Neural crest cell (in vitro differentiated cells): Measurements from ENCODE around the gene AXIN1. TPM values are rescaled to one million over a fixed set of nuclear protein-coding genes. Genes with fewer than 3 reads are reported as not detected.
"Not testable (repeated sequence)": the region's sequence is repeated elsewhere in the genome, so short reads cannot be mapped to it uniquely, and the experiment has no call there.

Source experiments
- DNase-seq: peaks from one replicate; pipeline ENCODE4 v3.0.0; 2021; ENCODE audit warnings: low read depth, mixed read lengths, low spot score
- H3K27ac Mint-ChIP-seq: one replicate; pipeline ENCODE4 v1.8.0; 2021; ENCODE audit warnings: mild to moderate bottlenecking, mixed read lengths; ENCODE audit not compliant: unreplicated experiment
- H3K27me3 Mint-ChIP-seq: 2 replicates; pipeline ENCODE4 v1.8.0; 2021; ENCODE audit warnings: low read depth, mild to moderate bottlenecking, mixed read lengths
- H3K36me3 Mint-ChIP-seq: 2 replicates; pipeline ENCODE4 v1.8.0; 2021; ENCODE audit warnings: low read depth, mild to moderate bottlenecking, mixed read lengths
- H3K4me1 Mint-ChIP-seq: 2 replicates; pipeline ENCODE4 v1.8.0; 2021; ENCODE audit warnings: mixed read lengths
- H3K4me3 Mint-ChIP-seq: one replicate; pipeline ENCODE4 v1.8.0; 2021; ENCODE audit warnings: mild to moderate bottlenecking, mixed read lengths
- H3K9me3 Mint-ChIP-seq: 2 replicates; pipeline ENCODE4 v1.8.0; 2021; ENCODE audit warnings: mixed read lengths
- total RNA-seq: library from RNA; stranded (reverse); gene quantifications from 2 replicates; pipeline ENCODE4 v1.2.1, GENCODE V29; 2021
- TF ChIP-seq, protein P1 (sequence below): fragments of 200-600 bp; sonication (generic); conservative IDR thresholded peaks from 2 replicates; pipeline ENCODE4 v1.5.0; 2021; ENCODE audit warnings: antibody characterized with exemption, mild to moderate bottlenecking

Gene AXIN1
- total RNA-seq, 1 donor from 2014 or later: 38.2 TPM

- H3K36me3 Mint-ChIP-seq: peaks cover 3% of the 10 kb centered on the region
- peaks cover 31% of the 10 kb centered on the region for H3K4me1 Mint-ChIP-seq
- H3K9me3 Mint-ChIP-seq: no peaks in the 10 kb centered on the region
- no peak for DNase-seq
- no peak overlapping the region for H3K27ac Mint-ChIP-seq
- TF ChIP-seq, protein P1, sequence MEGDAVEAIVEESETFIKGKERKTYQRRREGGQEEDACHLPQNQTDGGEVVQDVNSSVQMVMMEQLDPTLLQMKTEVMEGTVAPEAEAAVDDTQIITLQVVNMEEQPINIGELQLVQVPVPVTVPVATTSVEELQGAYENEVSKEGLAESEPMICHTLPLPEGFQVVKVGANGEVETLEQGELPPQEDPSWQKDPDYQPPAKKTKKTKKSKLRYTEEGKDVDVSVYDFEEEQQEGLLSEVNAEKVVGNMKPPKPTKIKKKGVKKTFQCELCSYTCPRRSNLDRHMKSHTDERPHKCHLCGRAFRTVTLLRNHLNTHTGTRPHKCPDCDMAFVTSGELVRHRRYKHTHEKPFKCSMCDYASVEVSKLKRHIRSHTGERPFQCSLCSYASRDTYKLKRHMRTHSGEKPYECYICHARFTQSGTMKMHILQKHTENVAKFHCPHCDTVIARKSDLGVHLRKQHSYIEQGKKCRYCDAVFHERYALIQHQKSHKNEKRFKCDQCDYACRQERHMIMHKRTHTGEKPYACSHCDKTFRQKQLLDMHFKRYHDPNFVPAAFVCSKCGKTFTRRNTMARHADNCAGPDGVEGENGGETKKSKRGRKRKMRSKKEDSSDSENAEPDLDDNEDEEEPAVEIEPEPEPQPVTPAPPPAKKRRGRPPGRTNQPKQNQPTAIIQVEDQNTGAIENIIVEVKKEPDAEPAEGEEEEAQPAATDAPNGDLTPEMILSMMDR: no peak
- no peaks in the 10 kb centered on the region for H3K27me3 Mint-ChIP-seq
- no peak overlapping the region for H3K4me3 Mint-ChIP-seq
Observed at GRCh38 chr16:333406-334094, 19.0 kb downstream of the AXIN1 start.

- H3K9me3 Mint-ChIP-seq, H3K27ac Mint-ChIP-seq, H3K27me3 Mint-ChIP-seq, DNase-seq, H3K36me3 Mint-ChIP-seq, H3K4me3 Mint-ChIP-seq: not testable (repeated sequence)
- peaks cover 37% of the 10 kb centered on the region for H3K4me1 Mint-ChIP-seq
Observed at GRCh38 chr16:331181-331814, 21.2 kb downstream of the AXIN1 start.

DNA sequence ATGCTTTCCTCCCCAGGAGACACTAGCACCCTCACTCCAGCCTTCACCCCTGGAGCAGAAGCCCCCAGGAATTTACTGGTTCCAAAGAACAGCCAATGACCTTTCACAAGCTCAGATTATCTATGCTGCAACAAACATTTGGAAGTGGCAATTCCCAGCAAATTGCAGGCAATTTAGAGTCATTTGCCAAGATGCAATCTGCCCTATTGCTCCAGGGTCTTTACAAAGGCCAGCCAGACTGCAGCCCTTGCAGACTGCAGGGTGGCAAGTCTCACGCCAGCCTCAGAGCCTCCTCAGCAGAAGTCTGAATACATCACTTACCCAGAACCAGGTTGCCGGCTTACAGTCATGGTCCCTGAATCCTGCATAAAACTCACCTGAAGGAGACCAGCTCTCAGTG, 21.8 kb downstream of the AXIN1 start:
- no peak for DNase-seq
- Mint-ChIP-seq H3K36me3 (peaks cover 3% of the 10 kb centered on the region), H3K4me1 (peaks cover 36% of the 10 kb centered on the region), H3K9me3 (no peaks in the 10 kb centered on the region), H3K4me3 (no peak overlapping the region), H3K27me3 (no peaks in the 10 kb centered on the region), H3K27ac (no peak overlapping the region)
- TF ChIP-seq, protein P1: no peak

DNA sequence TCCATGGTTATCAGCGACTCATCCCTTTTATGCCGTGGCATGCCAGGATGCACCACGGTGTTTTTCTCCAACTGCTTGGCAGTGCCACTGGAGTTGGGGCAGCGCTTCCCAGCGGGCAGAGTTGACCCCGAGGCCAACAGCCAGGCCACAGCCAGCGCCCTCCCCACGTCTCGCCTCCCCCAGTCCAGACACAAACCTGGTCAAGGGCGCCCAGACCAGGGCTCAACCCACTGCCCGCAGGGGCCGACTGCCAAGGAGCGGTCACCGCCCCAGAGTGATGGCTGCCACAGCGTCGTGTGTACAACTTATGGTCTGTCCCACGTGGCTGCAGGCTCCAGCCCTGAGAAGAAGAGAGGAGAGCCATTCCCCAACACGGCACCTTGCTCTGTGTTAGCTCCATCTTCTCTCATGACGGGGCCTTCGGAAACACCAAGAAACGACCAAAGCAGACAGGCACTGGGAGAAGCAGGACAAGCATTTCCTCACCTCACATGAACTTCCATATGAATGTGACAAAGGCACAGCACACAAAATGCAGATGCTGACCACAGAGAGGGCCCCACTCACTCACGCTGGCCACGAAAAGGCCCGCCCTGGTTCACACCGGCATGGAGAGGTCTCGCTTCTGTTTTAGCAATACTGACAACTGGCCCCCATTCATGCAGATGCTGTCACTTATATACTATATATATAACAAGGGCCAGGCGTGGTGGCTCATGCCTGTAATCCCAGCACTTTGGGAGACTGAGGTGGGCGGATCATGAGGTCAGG, 27.0 kb downstream of the AXIN1 start:
- H3K4me3 Mint-ChIP-seq: no peak overlapping the region
- peak overlapping the region; percentile 71 for H3K27ac Mint-ChIP-seq
- no peaks in the 10 kb centered on the region for H3K27me3 Mint-ChIP-seq
- no peaks in the 10 kb centered on the region for H3K9me3 Mint-ChIP-seq
- peaks cover 10% of the 10 kb centered on the region for H3K4me1 Mint-ChIP-seq
- H3K36me3 Mint-ChIP-seq: no peaks in the 10 kb centered on the region
- TF ChIP-seq, protein P1: no peak
- DNase-seq: no peak

- H3K36me3 Mint-ChIP-seq: no peaks in the 10 kb centered on the region
- H3K27me3 Mint-ChIP-seq: no peaks in the 10 kb centered on the region
- TF ChIP-seq, protein P1: no peak
- no peak for DNase-seq
- H3K27ac Mint-ChIP-seq: peak overlapping the region; percentile 71
- H3K9me3 Mint-ChIP-seq: no peaks in the 10 kb centered on the region
- peaks cover 5% of the 10 kb centered on the region for H3K4me1 Mint-ChIP-seq
- H3K4me3 Mint-ChIP-seq: no peak overlapping the region
Observed at GRCh38 chr16:324451-325334, 27.8 kb downstream of the AXIN1 start.
